Neural cell (in vitro differentiated cells): ENCODE results near the gene PTPN13.

Source experiments
- CTCF ChIP-seq: fragments of 450-650 bp; IDR thresholded peaks from 2 replicates; pipeline ENCODE4 v1.5.1; 2014; ENCODE audit warnings: antibody characterized with exemption, mild to moderate bottlenecking, moderate library complexity; ENCODE audit not compliant: poor library complexity, severe bottlenecking
- POLR2AphosphoS5 ChIP-seq: IDR thresholded peaks from 2 replicates; pipeline ENCODE4 v1.6.1; 2012
- TAF1 ChIP-seq: IDR thresholded peaks from 2 replicates; pipeline ENCODE4 v1.6.1; 2012; ENCODE audit warnings: low read depth

- TF ChIP-seq CTCF (no peak), POLR2AphosphoS5 (no peak), TAF1 (no peak)
These were observed 58.3 kb downstream of the PTPN13 start for GRCh38 chr4:86652332-86652932.
